HUES6 (cell line): ENCODE results near the gene KCNMA1.

ENCODE experiments used
- H3K27ac ChIP-seq: 2 replicates; pipeline ENCODE4 v1.7.0; 2013; ENCODE audit warnings: low read depth, mild to moderate bottlenecking, low read length, inconsistent platforms
- H3K27me3 ChIP-seq: 2 replicates; pipeline ENCODE4 v1.6.1; 2013; ENCODE audit warnings: low read length; ENCODE audit not compliant: control insufficient read depth, insufficient read depth
- H3K36me3 ChIP-seq: 2 replicates; pipeline ENCODE4 v1.6.1; 2013; ENCODE audit warnings: low read length; ENCODE audit not compliant: control insufficient read depth, insufficient read depth
- H3K4me1 ChIP-seq: 2 replicates; pipeline ENCODE4 v1.6.1; 2013; ENCODE audit warnings: low read length; ENCODE audit not compliant: control insufficient read depth, insufficient read depth
- H3K4me3 ChIP-seq: 2 replicates; pipeline ENCODE4 v1.5.1; 2013; ENCODE audit warnings: low read depth, low read length
- H3K9ac ChIP-seq: one replicate; pipeline ENCODE4 v1.6.1; 2013; ENCODE audit warnings: mild to moderate bottlenecking, low read length
- H3K9me3 ChIP-seq: 2 replicates; pipeline ENCODE4 v1.6.1; 2013; ENCODE audit warnings: low read depth, low read length; ENCODE audit not compliant: control insufficient read depth, insufficient read depth

The KCNMA1 gene

DNA sequence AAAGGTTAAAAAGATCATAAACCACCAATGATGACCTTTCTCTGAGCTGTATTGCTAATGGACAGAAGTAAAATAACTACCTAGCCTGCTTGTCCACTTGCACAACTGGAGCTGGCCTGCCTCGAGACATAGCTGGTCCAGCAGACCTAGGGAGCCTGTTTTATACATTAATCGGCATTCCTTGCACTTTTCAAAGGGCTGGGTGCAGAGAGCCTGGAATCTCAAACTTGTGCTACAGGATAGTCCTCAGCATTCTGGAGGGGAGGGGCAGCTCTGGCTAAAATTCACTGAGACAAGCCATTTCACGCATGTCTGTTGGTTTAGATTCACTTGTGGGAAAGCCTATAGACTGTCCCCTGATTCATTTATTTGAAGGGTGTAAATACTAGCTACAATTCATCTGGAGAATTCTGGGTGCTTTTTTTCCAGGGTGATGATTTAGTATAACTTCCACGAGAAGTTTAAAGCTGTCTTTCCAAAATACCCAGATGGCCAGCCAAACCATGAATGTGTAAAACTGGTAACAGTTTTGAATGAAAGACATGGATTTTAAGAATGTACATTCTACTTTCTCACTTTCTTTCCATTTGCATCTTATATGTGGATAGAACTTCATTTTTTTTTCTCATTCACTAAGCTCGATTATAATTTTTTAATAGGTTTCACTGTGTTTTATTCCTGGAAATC, 389.4 kb downstream of the KCNMA1 start:
- Histone ChIP-seq H3K27me3 (no peaks in the 10 kb centered on the region), H3K9me3 (no peaks in the 10 kb centered on the region), H3K4me1 (peaks cover 14% of the 10 kb centered on the region; the same call in 1 of the 2 replicates), H3K4me3 (no peak overlapping the region), H3K27ac (no peak overlapping the region), H3K36me3 (no peaks in the 10 kb centered on the region), H3K9ac (no peak overlapping the region)

DNA sequence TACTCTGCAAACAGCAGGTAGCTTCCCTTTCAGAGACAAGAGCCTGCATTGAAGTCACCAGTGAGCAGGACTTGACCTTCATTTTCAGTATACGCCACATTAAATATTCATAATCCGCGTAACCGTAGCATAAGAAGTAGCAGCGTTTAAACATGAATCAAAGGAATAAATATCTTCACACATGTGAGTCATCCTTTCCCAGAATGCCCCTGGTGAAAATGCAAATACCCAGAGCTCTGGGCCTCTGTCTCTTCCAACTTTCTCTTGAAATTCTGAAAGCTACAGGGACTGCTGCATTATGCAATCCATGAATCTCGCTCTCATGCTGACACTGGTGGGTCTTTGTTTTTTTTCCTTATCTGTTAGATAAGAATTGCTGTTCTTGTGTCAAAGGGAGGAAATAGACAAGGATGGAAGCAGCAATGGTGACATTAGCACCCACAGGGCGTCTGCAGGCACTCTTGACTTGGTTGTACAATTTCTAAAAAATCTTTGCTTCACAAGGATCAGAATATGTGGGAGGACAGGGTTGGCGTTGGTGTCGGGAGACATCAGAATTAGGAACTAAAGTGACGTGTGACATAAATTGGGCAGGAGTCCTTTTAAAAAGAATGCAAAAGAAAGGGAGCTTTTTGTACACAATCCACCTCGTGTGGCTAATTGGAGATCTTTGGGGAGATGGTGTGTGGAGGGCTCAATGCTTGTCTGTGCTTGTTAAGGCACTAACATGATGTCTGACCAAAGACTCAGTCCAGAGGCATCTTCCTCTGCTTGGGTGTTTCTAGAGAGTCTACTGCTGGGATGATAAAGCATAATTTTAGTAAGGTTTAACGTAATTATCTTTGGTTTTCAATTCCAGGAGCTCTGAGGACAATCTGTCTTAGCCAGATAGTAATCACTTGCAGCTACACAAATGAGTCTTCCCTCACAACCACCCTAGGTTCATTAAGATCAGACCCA, 390.3 kb downstream of the KCNMA1 start:
- no peaks in the 10 kb centered on the region for H3K9me3 ChIP-seq
- no peak overlapping the region for H3K4me3 ChIP-seq
- peaks cover 18% of the 10 kb centered on the region; the same call in 1 of the 2 replicates for H3K4me1 ChIP-seq
- no peak overlapping the region for H3K27ac ChIP-seq
- H3K36me3 ChIP-seq, result no peaks in the 10 kb centered on the region
- H3K9ac ChIP-seq, result no peak overlapping the region
- H3K27me3 ChIP-seq, result no peaks in the 10 kb centered on the region

DNA sequence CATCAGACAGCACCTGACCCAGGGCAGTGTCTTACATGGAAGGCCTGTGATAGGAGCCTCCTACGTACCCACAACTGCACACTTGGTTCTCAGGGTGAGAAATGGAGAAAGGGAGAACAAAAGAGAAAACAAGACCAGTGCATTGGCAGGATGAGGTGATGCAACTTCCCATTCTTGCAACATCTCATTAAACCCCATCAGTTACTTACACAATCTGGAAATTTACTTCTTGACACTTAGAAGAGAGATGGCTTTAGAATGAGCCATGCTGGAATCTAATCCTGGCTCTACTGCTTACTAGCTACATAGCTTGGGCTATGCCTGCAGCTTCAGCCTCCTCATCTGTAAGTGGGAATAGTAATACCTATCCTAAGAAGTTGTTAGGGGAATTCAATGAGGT, 391.7 kb downstream of the KCNMA1 start:
- Histone ChIP-seq H3K36me3 (no peaks in the 10 kb centered on the region), H3K27ac (no peak overlapping the region), H3K4me1 (peaks cover 18% of the 10 kb centered on the region; the same call in 1 of the 2 replicates), H3K9me3 (no peaks in the 10 kb centered on the region), H3K27me3 (no peaks in the 10 kb centered on the region), H3K9ac (no peak overlapping the region), H3K4me3 (no peak overlapping the region)

DNA sequence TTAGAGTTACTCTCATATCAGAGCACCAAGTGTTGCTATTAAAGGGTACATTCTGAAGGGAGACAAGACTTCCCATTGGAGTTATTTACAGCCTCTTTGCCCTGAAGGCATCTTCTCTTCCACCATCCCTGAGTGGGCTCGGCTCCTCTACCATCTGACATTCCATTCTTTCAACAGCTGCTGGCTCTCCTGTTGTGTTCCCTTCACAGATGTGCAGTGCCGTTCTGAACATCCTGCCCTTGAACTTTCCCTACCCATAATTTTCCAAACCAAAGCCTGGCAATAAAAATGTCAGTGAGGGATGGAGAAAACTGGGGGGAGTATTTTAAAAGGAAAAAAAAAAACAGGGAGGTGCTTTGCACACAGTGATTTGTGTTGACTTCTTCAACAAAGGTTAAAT, 392.9 kb downstream of the KCNMA1 start:
- no peak overlapping the region for H3K9ac ChIP-seq
- peaks cover 18% of the 10 kb centered on the region; the same call in 1 of the 2 replicates for H3K4me1 ChIP-seq
- no peak overlapping the region for H3K4me3 ChIP-seq
- no peaks in the 10 kb centered on the region for H3K9me3 ChIP-seq
- H3K27me3 ChIP-seq, result no peaks in the 10 kb centered on the region
- H3K27ac ChIP-seq, result no peak overlapping the region
- no peaks in the 10 kb centered on the region for H3K36me3 ChIP-seq

DNA sequence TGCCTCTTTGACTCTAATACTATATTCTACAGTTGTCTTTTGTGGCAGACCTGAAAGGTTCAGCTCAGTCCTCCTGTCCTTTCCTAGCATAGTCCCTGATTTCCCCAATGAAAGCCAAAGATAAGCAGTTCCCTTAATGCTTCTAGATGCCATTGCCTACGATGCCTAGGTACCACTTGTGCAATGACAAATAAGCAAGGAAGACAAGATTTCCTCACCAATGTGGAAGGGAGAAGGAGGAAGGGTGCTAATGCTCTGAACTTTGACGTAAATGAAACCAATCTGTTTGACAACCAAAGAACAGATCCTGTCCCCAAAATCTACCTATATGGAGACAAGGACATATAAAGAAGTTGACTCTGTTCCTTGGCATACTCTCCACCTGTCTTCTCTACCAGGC, 393.3 kb downstream of the KCNMA1 start:
- Histone ChIP-seq H3K4me3 (no peak overlapping the region), H3K27ac (no peak overlapping the region), H3K27me3 (no peaks in the 10 kb centered on the region), H3K4me1 (peaks cover 18% of the 10 kb centered on the region; the same call in 1 of the 2 replicates), H3K9me3 (no peaks in the 10 kb centered on the region), H3K9ac (no peak overlapping the region), H3K36me3 (no peaks in the 10 kb centered on the region)

DNA sequence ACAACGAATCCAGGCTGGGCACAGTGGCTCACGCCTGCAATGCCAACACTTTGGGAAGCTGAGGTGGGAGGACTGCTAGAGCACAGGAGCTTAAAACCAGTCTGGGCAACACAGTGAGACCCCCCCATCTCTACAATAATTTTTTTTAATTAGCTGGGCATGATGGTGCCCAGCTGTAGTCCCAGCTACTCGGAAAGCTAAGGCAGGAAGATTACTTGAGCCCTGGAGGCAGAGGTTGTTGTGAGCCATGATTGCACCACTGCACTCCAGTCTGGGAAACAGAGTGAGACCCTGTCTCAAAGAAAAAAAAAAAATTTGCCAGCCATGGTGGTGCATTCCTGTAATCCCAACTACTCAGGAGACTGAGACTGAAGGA, 396.3 kb downstream of the KCNMA1 start:
- no peak overlapping the region for H3K9ac ChIP-seq
- peaks cover 4% of the 10 kb centered on the region; the same call in 1 of the 2 replicates for H3K4me1 ChIP-seq
- no peaks in the 10 kb centered on the region for H3K27me3 ChIP-seq
- no peak overlapping the region for H3K4me3 ChIP-seq
- 0 out of 2 replicates have a peak, but pooled peaks cover under 1% of the 10 kb centered on the region for H3K9me3 ChIP-seq
- H3K36me3 ChIP-seq, result no peaks in the 10 kb centered on the region
- H3K27ac ChIP-seq, result no peak overlapping the region

DNA sequence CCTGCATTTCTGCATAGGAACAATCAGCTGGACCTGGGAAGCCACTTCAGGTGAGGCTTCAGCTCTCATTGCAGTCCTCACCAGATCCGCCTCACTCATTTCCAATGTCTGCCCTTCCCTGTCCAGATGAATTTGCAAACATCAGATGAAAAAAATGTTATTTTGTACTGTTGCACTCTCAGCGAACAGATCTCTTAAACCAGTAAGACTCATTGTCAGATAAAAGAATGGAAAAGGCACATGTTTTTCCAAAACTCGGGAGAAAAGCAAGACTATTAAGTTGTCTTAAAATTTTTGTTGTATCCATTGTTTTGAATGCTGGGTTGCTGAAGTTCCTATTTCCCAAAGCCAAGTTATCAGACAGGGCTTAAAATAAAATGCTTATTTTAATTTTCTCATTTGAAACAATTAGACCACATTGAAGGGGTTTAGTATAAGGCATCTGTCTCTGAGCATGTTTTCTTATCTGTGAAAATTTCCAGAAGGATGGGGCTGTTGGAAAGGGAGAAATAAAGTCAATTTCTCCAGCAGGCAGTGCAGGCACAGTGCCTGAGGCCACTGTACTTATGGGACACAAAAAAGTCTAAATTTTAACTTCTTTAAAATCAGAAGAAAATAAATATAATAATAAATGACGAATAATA, 396.8 kb downstream of the KCNMA1 start:
- H3K9me3 ChIP-seq, result 0 out of 2 replicates have a peak, but pooled peaks cover 2% of the 10 kb centered on the region
- no peaks in the 10 kb centered on the region for H3K27me3 ChIP-seq
- H3K9ac ChIP-seq, result no peak overlapping the region
- H3K36me3 ChIP-seq, result no peaks in the 10 kb centered on the region
- H3K4me3 ChIP-seq, result no peak overlapping the region
- peaks cover 4% of the 10 kb centered on the region; the same call in 1 of the 2 replicates for H3K4me1 ChIP-seq
- no peak overlapping the region for H3K27ac ChIP-seq

DNA sequence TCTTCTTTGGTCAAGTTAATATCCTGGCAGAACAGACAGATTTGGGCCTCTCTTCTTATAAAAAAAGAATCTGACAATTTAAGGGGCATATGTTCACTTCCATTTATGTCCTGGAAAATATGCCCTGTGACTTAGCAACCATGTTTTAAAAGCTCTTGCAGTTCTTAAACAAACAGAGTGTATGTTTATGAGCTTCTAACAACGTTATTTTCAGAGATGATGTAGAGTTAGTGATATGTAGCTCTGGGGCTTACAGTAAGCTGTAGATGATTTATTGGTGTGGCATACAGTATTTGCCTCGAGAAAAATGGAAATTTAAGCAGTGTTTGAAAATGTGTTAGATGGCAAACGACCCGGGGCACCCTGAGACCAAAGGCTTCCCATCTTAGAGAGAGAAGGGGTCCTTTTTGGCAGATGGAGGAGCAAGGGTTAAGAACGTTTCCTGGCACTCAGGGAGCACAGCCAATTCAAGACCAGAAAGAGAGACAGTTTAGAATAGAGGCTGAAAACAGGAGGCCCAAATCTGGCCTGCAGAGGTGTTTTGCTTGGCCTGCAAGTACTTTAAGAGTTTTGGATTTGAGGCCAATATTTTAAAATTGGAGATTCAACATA, 397.5 kb downstream of the KCNMA1 start:
- Histone ChIP-seq H3K36me3 (no peaks in the 10 kb centered on the region), H3K9me3 (0 out of 2 replicates have a peak, but pooled peaks cover 2% of the 10 kb centered on the region), H3K4me1 (peaks cover 4% of the 10 kb centered on the region; the same call in 1 of the 2 replicates), H3K27me3 (no peaks in the 10 kb centered on the region), H3K27ac (no peak overlapping the region), H3K9ac (no peak overlapping the region), H3K4me3 (no peak overlapping the region)

DNA sequence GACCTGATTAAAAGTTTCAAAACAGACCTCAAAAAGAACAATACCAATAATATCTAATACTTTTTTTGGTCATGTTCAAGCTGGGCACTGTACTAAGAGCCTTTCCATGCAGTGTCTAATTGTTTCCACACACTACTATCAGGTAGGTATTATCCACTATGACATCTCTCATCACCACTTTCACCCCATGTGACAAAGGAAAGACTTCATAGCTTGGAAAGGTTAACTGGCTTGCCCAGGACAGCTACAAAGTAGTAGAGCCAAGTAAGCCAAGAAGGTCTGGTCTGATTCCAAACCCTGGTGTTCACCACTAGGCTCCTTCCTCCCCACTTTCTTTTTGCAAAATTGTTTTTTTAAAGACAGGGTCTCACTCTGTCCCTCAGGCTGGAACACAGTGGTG, 400.5 kb downstream of the KCNMA1 start:
- H3K9me3 ChIP-seq, result 0 out of 2 replicates have a peak, but pooled peaks cover 2% of the 10 kb centered on the region
- H3K9ac ChIP-seq, result no peak overlapping the region
- H3K36me3 ChIP-seq, result no peaks in the 10 kb centered on the region
- no peak overlapping the region for H3K27ac ChIP-seq
- H3K27me3 ChIP-seq, result no peaks in the 10 kb centered on the region
- H3K4me1 ChIP-seq, result no peaks in the 10 kb centered on the region
- H3K4me3 ChIP-seq, result no peak overlapping the region

DNA sequence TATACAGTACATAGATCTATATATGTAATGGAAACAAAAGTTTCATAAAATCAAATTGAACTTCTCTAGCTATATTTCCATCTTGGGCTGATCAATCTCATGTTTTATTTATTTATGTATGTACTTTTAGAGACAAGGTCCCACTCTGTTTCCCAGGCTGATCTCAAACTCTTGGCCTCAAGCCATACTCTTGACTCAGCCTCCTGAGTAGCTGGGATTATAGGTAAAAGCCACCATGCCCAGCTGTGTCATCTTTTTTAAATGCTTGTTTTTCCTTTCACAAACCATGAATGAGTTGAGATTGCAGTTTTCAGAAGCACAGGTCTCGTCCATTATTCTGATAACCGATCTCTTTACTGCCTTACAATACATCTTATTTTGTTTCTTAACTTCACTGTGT, 400.9 kb downstream of the KCNMA1 start:
- Histone ChIP-seq H3K4me3 (no peak overlapping the region), H3K9ac (no peak overlapping the region), H3K9me3 (0 out of 2 replicates have a peak, but pooled peaks cover 2% of the 10 kb centered on the region), H3K4me1 (no peaks in the 10 kb centered on the region), H3K27me3 (no peaks in the 10 kb centered on the region), H3K27ac (no peak overlapping the region), H3K36me3 (no peaks in the 10 kb centered on the region)
